Measurements from ENCODE around the gene INKA2. TPM values are rescaled to one million over a fixed set of nuclear protein-coding genes. Genes with fewer than 3 reads are reported as not detected.

INKA2 gene
- total RNA-seq, 1 experiment from 2014 or later, result 3.5 TPM

- CTCF ChIA-PET, result interaction anchor here (0.6 to 4.4 kb wide), 16 partner anchors 8 to 309 kb away, joined by 3 to 39 read pairs (median 4); partner anchors contain the start of gene INKA2
- no peaks in the 10 kb centered on the region for H3K4me1 Mint-ChIP-seq (ENCODE audit: insufficient read depth, unreplicated experiment)
- POLR2A ChIA-PET, result interaction anchor here (0.9 to 1.1 kb wide), 3 partner anchors 8 to 239 kb away, joined by 3 to 5 read pairs (median 3); partner anchors contain the start of gene INKA2
- H3K36me3 Mint-ChIP-seq (ENCODE audit: insufficient read depth, unreplicated experiment), result no peaks in the 10 kb centered on the region
- no TSS peak for BruUV-seq (replicated peaks)
- intact Hi-C loops (cut with micrococcal nuclease), result loop anchor here (1.0 to 2.0 kb wide), 2 partner anchors 32 to 267 kb away; no protein-coding TSS in a partner anchor
- no peak overlapping the region for H3K4me3 Mint-ChIP-seq (ENCODE audit: unreplicated experiment)
- H3K27me3 Mint-ChIP-seq (ENCODE audit: insufficient read depth, unreplicated experiment), result no peaks in the 10 kb centered on the region
- DNase-seq (ENCODE audit: unreplicated experiment), result peak; percentile 89
- H3K9me3 Mint-ChIP-seq (ENCODE audit: unreplicated experiment), result no peaks in the 10 kb centered on the region
- TF ChIP-seq CTCF (IDR thresholded peaks at IDR 0.05; ENCODE audit: unreplicated experiment), result peak; percentile 61
- H3K27ac Mint-ChIP-seq (ENCODE audit: low read depth, unreplicated experiment), result no peak overlapping the region
These were observed 8.1 kb upstream of the INKA2 start for GRCh38 chr1:111747282-111747734.

- no peaks in the 10 kb centered on the region for H3K4me1 Mint-ChIP-seq (ENCODE audit: insufficient read depth, unreplicated experiment)
- H3K36me3 Mint-ChIP-seq (ENCODE audit: insufficient read depth, unreplicated experiment), result no peaks in the 10 kb centered on the region
- no peak overlapping the region for H3K4me3 Mint-ChIP-seq (ENCODE audit: unreplicated experiment)
- ChIA-PET POLR2A (interaction anchor here (0.9 to 1.1 kb wide), 2 partner anchors 8 to 238 kb away, joined by 3 to 5 read pairs; partner anchors contain the start of gene INKA2), CTCF (interaction anchor here (0.6 to 4.4 kb wide), 11 partner anchors 7 to 309 kb away, joined by 3 to 39 read pairs (median 4); partner anchors contain the start of gene INKA2)
- no peaks in the 10 kb centered on the region for H3K27me3 Mint-ChIP-seq (ENCODE audit: insufficient read depth, unreplicated experiment)
- no peak for DNase-seq (ENCODE audit: unreplicated experiment)
- BruUV-seq (replicated peaks), result no TSS peak
- intact Hi-C loops (cut with micrococcal nuclease), result loop anchor here (2.0 kb wide), 1 partner anchor 266 kb away; no protein-coding TSS in a partner anchor
- no peaks in the 10 kb centered on the region for H3K9me3 Mint-ChIP-seq (ENCODE audit: unreplicated experiment)
- no peak for TF ChIP-seq CTCF (IDR thresholded peaks at IDR 0.05; ENCODE audit: unreplicated experiment)
- no peak overlapping the region for H3K27ac Mint-ChIP-seq (ENCODE audit: low read depth, unreplicated experiment)
These were observed 7.4 kb upstream of the INKA2 start for GRCh38 chr1:111746614-111746999.

- TF ChIP-seq CTCF (IDR thresholded peaks at IDR 0.05; ENCODE audit: unreplicated experiment), result no peak
- no peak for DNase-seq (ENCODE audit: unreplicated experiment)
- BruUV-seq (replicated peaks), result no TSS peak
These were observed 6.7 kb upstream of the INKA2 start for GRCh38 chr1:111745675-111746613.

GRCh38 chr1:111743679-111744101, 4.5 kb upstream of the INKA2 start:
- Mint-ChIP-seq H3K27ac (ENCODE audit: low read depth, unreplicated experiment) (no peak overlapping the region), H3K36me3 (ENCODE audit: insufficient read depth, unreplicated experiment) (no peaks in the 10 kb centered on the region), H3K4me1 (ENCODE audit: insufficient read depth, unreplicated experiment) (peaks cover 5% of the 10 kb centered on the region), H3K27me3 (ENCODE audit: insufficient read depth, unreplicated experiment) (no peaks in the 10 kb centered on the region), H3K4me3 (ENCODE audit: unreplicated experiment) (no peak overlapping the region), H3K9me3 (ENCODE audit: unreplicated experiment) (no peaks in the 10 kb centered on the region)
- ChIA-PET CTCF (interaction anchor here (0.6 to 2.6 kb wide), 6 partner anchors 11 to 236 kb away, joined by 3 to 17 read pairs (median 6); no protein-coding TSS in a partner anchor), POLR2A (interaction anchor here (0.8 to 1.1 kb wide), 2 partner anchors 11 to 29 kb away, joined by 3 read pairs; no protein-coding TSS in a partner anchor)
- DNase-seq (ENCODE audit: unreplicated experiment), result no peak
- BruUV-seq (replicated peaks), result no TSS peak
- no peak for TF ChIP-seq CTCF (IDR thresholded peaks at IDR 0.05; ENCODE audit: unreplicated experiment)
- intact Hi-C loops (cut with micrococcal nuclease), result no loop called here

More at GRCh38 chr1:111745675-111746613, 6.7 kb upstream of the INKA2 start:
- Mint-ChIP-seq H3K27me3 (ENCODE audit: insufficient read depth, unreplicated experiment) (no peaks in the 10 kb centered on the region), H3K4me1 (ENCODE audit: insufficient read depth, unreplicated experiment) (no peaks in the 10 kb centered on the region), H3K4me3 (ENCODE audit: unreplicated experiment) (no peak overlapping the region), H3K9me3 (ENCODE audit: unreplicated experiment) (no peaks in the 10 kb centered on the region), H3K27ac (ENCODE audit: low read depth, unreplicated experiment) (no peak overlapping the region), H3K36me3 (ENCODE audit: insufficient read depth, unreplicated experiment) (no peaks in the 10 kb centered on the region)
- intact Hi-C loops (cut with micrococcal nuclease), result loop anchor here (2.0 kb wide), 1 partner anchor 265 kb away; no protein-coding TSS in a partner anchor
- ChIA-PET POLR2A (no interaction called here), CTCF (interaction anchor here (0.7 to 4.4 kb wide), 8 partner anchors 9 to 247 kb away, joined by 3 to 39 read pairs (median 8); no protein-coding TSS in a partner anchor)
